ENCODE data around the gene ENTHD1.
"Not testable (repeated sequence)": the region's sequence is repeated elsewhere in the genome, so short reads cannot be mapped to it uniquely, and the experiment has no call there.

The ENTHD1 gene

GRCh38 chr22:39847477-39847876 is 46.1 kb downstream of the ENTHD1 start:
- TF ChIP-seq CTCF (IDR thresholded peaks at IDR 0.05; ENCODE audit: low read depth, low read length) (no peak), MYC (IDR thresholded peaks at IDR 0.05; ENCODE audit: low read depth, low read length) (no peak), POLR2A (IDR thresholded peaks at IDR 0.05; ENCODE audit: extremely low read depth, insufficient read length) (no peak), MAX (IDR thresholded peaks at IDR 0.05; ENCODE audit: low read depth, low read length) (no peak)
- H3K4me3 ChIP-seq (ENCODE audit: low read depth, low read length), result no peak overlapping the region
- no peak for DNase-seq (ENCODE audit: low read depth)

- DNase-seq (ENCODE audit: low read depth); H3K4me3 ChIP-seq (ENCODE audit: low read depth, low read length): not testable (repeated sequence)
These were observed 47.0 kb downstream of the ENTHD1 start for GRCh38 chr22:39846539-39846938.

GRCh38 chr22:39845529-39845928 is 48.0 kb downstream of the ENTHD1 start:
- TF ChIP-seq POLR2A (IDR thresholded peaks at IDR 0.05; ENCODE audit: extremely low read depth, insufficient read length) (no peak), MAX (IDR thresholded peaks at IDR 0.05; ENCODE audit: low read depth, low read length) (no peak), MYC (IDR thresholded peaks at IDR 0.05; ENCODE audit: low read depth, low read length) (no peak), CTCF (IDR thresholded peaks at IDR 0.05; ENCODE audit: low read depth, low read length) (no peak)
- DNase-seq (ENCODE audit: low read depth), result no peak

GRCh38 chr22:39839917-39840510 is 53.5 kb downstream of the ENTHD1 start:
- no peak for TF ChIP-seq MAX (IDR thresholded peaks at IDR 0.05; ENCODE audit: low read depth, low read length)
- no peak for TF ChIP-seq POLR2A (IDR thresholded peaks at IDR 0.05; ENCODE audit: extremely low read depth, insufficient read length)
- TF ChIP-seq CTCF (IDR thresholded peaks at IDR 0.05; ENCODE audit: low read depth, low read length), result no peak
- no peak for TF ChIP-seq MYC (IDR thresholded peaks at IDR 0.05; ENCODE audit: low read depth, low read length)
- no peak overlapping the region for H3K4me3 ChIP-seq (ENCODE audit: low read depth, low read length)
- peak; percentile 5 for DNase-seq (ENCODE audit: low read depth)

More at GRCh38 chr22:39845529-39845928, 48.0 kb downstream of the ENTHD1 start:
- H3K4me3 ChIP-seq (ENCODE audit: low read depth, low read length), result no peak overlapping the region

- DNase-seq (ENCODE audit: low read depth), result peak; percentile 7
- H3K4me3 ChIP-seq (ENCODE audit: low read depth, low read length), result no peak overlapping the region
- TF ChIP-seq MYC (IDR thresholded peaks at IDR 0.05; ENCODE audit: low read depth, low read length), result no peak
- no peak for TF ChIP-seq POLR2A (IDR thresholded peaks at IDR 0.05; ENCODE audit: extremely low read depth, insufficient read length)
- no peak for TF ChIP-seq MAX (IDR thresholded peaks at IDR 0.05; ENCODE audit: low read depth, low read length)
- no peak for TF ChIP-seq CTCF (IDR thresholded peaks at IDR 0.05; ENCODE audit: low read depth, low read length)
These were observed 54.4 kb downstream of the ENTHD1 start for GRCh38 chr22:39839204-39839603.

- H3K4me3 ChIP-seq (ENCODE audit: low read depth, low read length), result no peak overlapping the region
- TF ChIP-seq MAX (IDR thresholded peaks at IDR 0.05; ENCODE audit: low read depth, low read length) (no peak), MYC (IDR thresholded peaks at IDR 0.05; ENCODE audit: low read depth, low read length) (no peak), CTCF (IDR thresholded peaks at IDR 0.05; ENCODE audit: low read depth, low read length) (no peak), POLR2A (IDR thresholded peaks at IDR 0.05; ENCODE audit: extremely low read depth, insufficient read length) (no peak)
- DNase-seq (ENCODE audit: low read depth), result no peak
These were observed 60.0 kb downstream of the ENTHD1 start for GRCh38 chr22:39833610-39834009.

Data from NB4 (cell line).